HEK293T (cell line): ENCODE measurements around the gene DEPP1.

ENCODE experiments used
- ARNT ChIP-seq: fragments of 450-650 bp; IDR thresholded peaks from 2 replicates; pipeline ENCODE4 v1.6.1; 2017; ENCODE audit warnings: mild to moderate bottlenecking
- BHLHE40 ChIP-seq: fragments of 450-650 bp; IDR thresholded peaks from 2 replicates; pipeline ENCODE4 v1.6.1; 2016; ENCODE audit warnings: mild to moderate bottlenecking, moderate library complexity, borderline replicate concordance
- ELF4 ChIP-seq: fragments of 450-650 bp; IDR thresholded peaks from 2 replicates; pipeline ENCODE4 v1.6.1; 2017; ENCODE audit warnings: antibody characterized with exemption
- FOXA1 ChIP-seq: fragments of 450-650 bp; IDR thresholded peaks from 2 replicates; pipeline ENCODE4 v1.6.1; 2016; ENCODE audit warnings: mild to moderate bottlenecking
- FOXM1 ChIP-seq: fragments of 450-650 bp; IDR thresholded peaks from 2 replicates; pipeline ENCODE4 v1.6.1; 2017; ENCODE audit warnings: mild to moderate bottlenecking, borderline replicate concordance
- LEF1 ChIP-seq: fragments of 450-650 bp; IDR thresholded peaks from 2 replicates; pipeline ENCODE4 v1.6.1; 2017; ENCODE audit warnings: mild to moderate bottlenecking, borderline replicate concordance
- NFRKB ChIP-seq: fragments of 450-650 bp; IDR thresholded peaks from 2 replicates; pipeline ENCODE4 v1.6.1; 2016; ENCODE audit warnings: mild to moderate bottlenecking, moderate library complexity
- PKNOX1 ChIP-seq: fragments of 450-650 bp; IDR thresholded peaks from 2 replicates; pipeline ENCODE4 v1.6.1; 2016
- SP1 ChIP-seq: fragments of 450-650 bp; IDR thresholded peaks from 2 replicates; pipeline ENCODE4 v1.6.1; 2017
- SUZ12 ChIP-seq: fragments of 450-650 bp; IDR thresholded peaks from 2 replicates; pipeline ENCODE4 v1.6.1; 2016; ENCODE audit warnings: mild to moderate bottlenecking
- TARDBP ChIP-seq: fragments of 450-650 bp; IDR thresholded peaks from 2 replicates; pipeline ENCODE4 v1.6.1; 2016
- ZNF384 ChIP-seq: fragments of 450-650 bp; IDR thresholded peaks from 2 replicates; pipeline ENCODE4 v1.6.1; 2016

GRCh38 chr10:44979281-44980191 is 927 bp upstream of the DEPP1 start:
- no peak for TF ChIP-seq NFRKB
- TF ChIP-seq FOXA1, result no peak
- TF ChIP-seq ZNF384, result no peak
- no peak for TF ChIP-seq LEF1
- TF ChIP-seq SUZ12, result no peak
- TF ChIP-seq TARDBP, result no peak
- TF ChIP-seq ARNT, result no peak
- no peak for TF ChIP-seq FOXM1
- no peak for TF ChIP-seq SP1
- no peak for TF ChIP-seq PKNOX1
- TF ChIP-seq ELF4, result no peak
- TF ChIP-seq BHLHE40, result no peak
